Measurements from ENCODE around the gene GPX5. TPM values are rescaled to one million over a fixed set of nuclear protein-coding genes. Genes with fewer than 3 reads are reported as not detected.

Gene GPX5
- total and polyA plus RNA-seq, 2 donors (not counting 1 experiment from before 2014, with no cell fraction given), result not detected

GRCh38 chr6:28522594-28523240 lies 3.0 kb upstream of the GPX5 start:
- no peak overlapping the region for H3K4me3 ChIP-seq (ENCODE audit: control extremely low read depth in 1 of 5, extremely low read depth in 1 of 5, insufficient read depth in 1 of 5, low read depth in 2 of 5, low read length in 4 of 5)
- intact Hi-C loops (cut with micrococcal nuclease), result no loop called here
- H2AFZ ChIP-seq (ENCODE audit: insufficient read depth, low read depth, low read length, poor library complexity, severe bottlenecking), result no peak overlapping the region
- no peaks in the 10 kb centered on the region for H4K20me1 ChIP-seq (ENCODE audit: control insufficient read depth, insufficient read depth, low read length, poor library complexity, severe bottlenecking)
- DNase-seq (no peak), ATAC-seq (ENCODE audit: low read depth) (no peak)
- Mint-ChIP-seq H3K27ac (no peak overlapping the region), H3K27me3 (peaks cover 64% of the 10 kb centered on the region), H3K9me3 (ENCODE audit: insufficient read depth) (peaks cover 2% of the 10 kb centered on the region), H3K4me1 (no peaks in the 10 kb centered on the region), H3K4me3 (no peak overlapping the region)
- H3K4me1 ChIP-seq (ENCODE audit: control insufficient read depth in 2 of 2, insufficient read depth in 2 of 2, low read length in 2 of 2), result no peaks in the 10 kb centered on the region
- peaks cover 0 to 56% (median 21%) of the 10 kb centered on the region in 4 experiments for H3K27me3 ChIP-seq (replicated peaks in 1 of 4; ENCODE audit: control extremely low read depth in 1 of 4, control insufficient read depth in 3 of 4, insufficient read depth in 4 of 4, low read length in 3 of 4)
- H3K4me2 ChIP-seq (replicated peaks; ENCODE audit: low read depth, low read length, poor library complexity, severe bottlenecking), result no peak overlapping the region
- no peaks in the 10 kb centered on the region for H3K36me3 ChIP-seq (replicated peaks in 1 of 2; ENCODE audit: control extremely low read depth in 1 of 2, control insufficient read depth in 1 of 2, extremely low read depth in 1 of 2, insufficient read depth in 2 of 2, low read length in 1 of 2)
- no peak overlapping the region for H3K27ac ChIP-seq (ENCODE audit: low read length in 2 of 2)
- ChIA-PET CTCF (no interaction called here), POLR2A (no interaction called here)
- no peak for TF ChIP-seq EZH2 (IDR thresholded peaks at IDR 0.05; ENCODE audit: borderline replicate concordance, insufficient read depth, low read depth, low read length, poor library complexity, severe bottlenecking)
- TF ChIP-seq, protein P1, sequence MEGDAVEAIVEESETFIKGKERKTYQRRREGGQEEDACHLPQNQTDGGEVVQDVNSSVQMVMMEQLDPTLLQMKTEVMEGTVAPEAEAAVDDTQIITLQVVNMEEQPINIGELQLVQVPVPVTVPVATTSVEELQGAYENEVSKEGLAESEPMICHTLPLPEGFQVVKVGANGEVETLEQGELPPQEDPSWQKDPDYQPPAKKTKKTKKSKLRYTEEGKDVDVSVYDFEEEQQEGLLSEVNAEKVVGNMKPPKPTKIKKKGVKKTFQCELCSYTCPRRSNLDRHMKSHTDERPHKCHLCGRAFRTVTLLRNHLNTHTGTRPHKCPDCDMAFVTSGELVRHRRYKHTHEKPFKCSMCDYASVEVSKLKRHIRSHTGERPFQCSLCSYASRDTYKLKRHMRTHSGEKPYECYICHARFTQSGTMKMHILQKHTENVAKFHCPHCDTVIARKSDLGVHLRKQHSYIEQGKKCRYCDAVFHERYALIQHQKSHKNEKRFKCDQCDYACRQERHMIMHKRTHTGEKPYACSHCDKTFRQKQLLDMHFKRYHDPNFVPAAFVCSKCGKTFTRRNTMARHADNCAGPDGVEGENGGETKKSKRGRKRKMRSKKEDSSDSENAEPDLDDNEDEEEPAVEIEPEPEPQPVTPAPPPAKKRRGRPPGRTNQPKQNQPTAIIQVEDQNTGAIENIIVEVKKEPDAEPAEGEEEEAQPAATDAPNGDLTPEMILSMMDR (IDR thresholded peaks at IDR 0.05), result no peak
- H3K79me2 ChIP-seq (ENCODE audit: control insufficient read depth, insufficient read depth, low read length), result no peaks in the 10 kb centered on the region
- no peaks in the 10 kb centered on the region for H3K9me3 ChIP-seq (ENCODE audit: control extremely low read depth in 1 of 3, control insufficient read depth in 2 of 3, insufficient read depth in 1 of 3, low read length in 2 of 3)
- H3K9ac ChIP-seq (ENCODE audit: low read length), result no peak overlapping the region

- no peaks in the 10 kb centered on the region for H3K9me3 ChIP-seq (ENCODE audit: control extremely low read depth in 1 of 3, control insufficient read depth in 2 of 3, insufficient read depth in 1 of 3, low read length in 2 of 3)
- H3K27ac ChIP-seq (ENCODE audit: low read length in 2 of 2), result no peak overlapping the region
- intact Hi-C loops (cut with micrococcal nuclease), result no loop called here
- H3K4me1 ChIP-seq (ENCODE audit: control insufficient read depth in 2 of 2, insufficient read depth in 2 of 2, low read length in 2 of 2), result no peaks in the 10 kb centered on the region
- no peak overlapping the region for H3K4me3 ChIP-seq (ENCODE audit: control extremely low read depth in 1 of 5, extremely low read depth in 1 of 5, insufficient read depth in 1 of 5, low read depth in 2 of 5, low read length in 4 of 5)
- H2AFZ ChIP-seq (ENCODE audit: insufficient read depth, low read depth, low read length, poor library complexity, severe bottlenecking), result no peak overlapping the region
- Mint-ChIP-seq H3K4me3 (no peak overlapping the region), H3K27me3 (peaks cover 65% of the 10 kb centered on the region), H3K9me3 (ENCODE audit: insufficient read depth) (peaks cover 2% of the 10 kb centered on the region), H3K27ac (no peak overlapping the region), H3K4me1 (no peaks in the 10 kb centered on the region)
- 0% methylated on average over 2 of the region's 3 CpGs for WGBS (ENCODE audit: insufficient coverage)
- peaks cover 0 to 52% (median 21%) of the 10 kb centered on the region in 4 experiments for H3K27me3 ChIP-seq (replicated peaks in 1 of 4; ENCODE audit: control extremely low read depth in 1 of 4, control insufficient read depth in 3 of 4, insufficient read depth in 4 of 4, low read length in 3 of 4)
- TF ChIP-seq, protein P1 (IDR thresholded peaks at IDR 0.05), result no peak
- H3K79me2 ChIP-seq (ENCODE audit: control insufficient read depth, insufficient read depth, low read length), result no peaks in the 10 kb centered on the region
- POLR2A ChIA-PET, result no interaction called here
- H3K9ac ChIP-seq (ENCODE audit: low read length), result no peak overlapping the region
- no peak for ATAC-seq (ENCODE audit: low read depth)
- no peaks in the 10 kb centered on the region for H3K36me3 ChIP-seq (replicated peaks in 1 of 2; ENCODE audit: control extremely low read depth in 1 of 2, control insufficient read depth in 1 of 2, extremely low read depth in 1 of 2, insufficient read depth in 2 of 2, low read length in 1 of 2)
- no peaks in the 10 kb centered on the region for H4K20me1 ChIP-seq (ENCODE audit: control insufficient read depth, insufficient read depth, low read length, poor library complexity, severe bottlenecking)
- no peak overlapping the region for H3K4me2 ChIP-seq (replicated peaks; ENCODE audit: low read depth, low read length, poor library complexity, severe bottlenecking)
- CTCF ChIA-PET, result no interaction called here
- DNase-seq, result no peak
These were observed 2.4 kb upstream of the GPX5 start for GRCh38 chr6:28523241-28523622.
